GM12891 (cell line): ENCODE results near the gene MAPK1.
A peak's percentile ranks its signal among the peaks of the same experiment; 100 is the strongest.

Experiments
- DNase-seq: peaks from one replicate; pipeline ENCODE4 v3.0.0; 2011; ENCODE audit warnings: low spot score; ENCODE audit not compliant: insufficient read length
- FAIRE-seq: peaks from 2 replicates; lab custom pipeline; 2011; peaks lifted over from hg19 to GRCh38; lab: Jason Lieb, UNC
- PAX5 ChIP-seq: IDR thresholded peaks from 2 replicates; pipeline ENCODE4 v1.6.1; 2011; ENCODE audit warnings: low read length, moderate library complexity, mild to moderate bottlenecking; ENCODE audit not compliant: insufficient read depth, severe bottlenecking
- POLR2A ChIP-seq: IDR thresholded peaks from 2 replicates; pipeline ENCODE4 v1.6.1; 2011; ENCODE audit warnings: low read depth, low read length, control low read depth
- POLR2AphosphoS5 ChIP-seq: IDR thresholded peaks from 2 replicates; pipeline ENCODE4 v1.6.1; 2011; ENCODE audit warnings: low read depth, low read length, control low read depth
- POU2F2 ChIP-seq: IDR thresholded peaks from 2 replicates; pipeline ENCODE4 v1.6.1; 2011; ENCODE audit warnings: low read depth, mild to moderate bottlenecking, control low read depth, low read length, moderate library complexity
- SPI1 ChIP-seq: IDR thresholded peaks from 2 replicates; pipeline ENCODE4 v1.6.1; 2011; ENCODE audit warnings: low read depth, low read length, control low read depth
- TAF1 ChIP-seq: IDR thresholded peaks from 2 replicates; pipeline ENCODE4 v1.6.1; 2011; ENCODE audit warnings: low read depth, low read length, control low read depth

Gene MAPK1

GRCh38 chr22:21714059-21714770 is 153.2 kb downstream of the MAPK1 start:
- DNase-seq (no peak), FAIRE-seq (no peak)
- TF ChIP-seq POLR2A = no peak
- TF ChIP-seq PAX5 = no peak
- no peak for TF ChIP-seq POU2F2
- no peak for TF ChIP-seq TAF1
- TF ChIP-seq SPI1 = no peak
- TF ChIP-seq POLR2AphosphoS5 = no peak

- DNase-seq (no peak), FAIRE-seq (no peak)
- TF ChIP-seq SPI1 (no peak), POLR2AphosphoS5 (no peak), POLR2A (no peak), TAF1 (no peak), PAX5 (no peak), POU2F2 (no peak)
Measured at GRCh38 chr22:21713428-21714058, 153.9 kb downstream of the MAPK1 start.

GRCh38 chr22:21712751-21713427 is 154.6 kb downstream of the MAPK1 start:
- no peak for TF ChIP-seq TAF1
- no peak for TF ChIP-seq SPI1
- TF ChIP-seq PAX5 = no peak
- TF ChIP-seq POLR2A = no peak
- TF ChIP-seq POU2F2 = no peak
- no peak for TF ChIP-seq POLR2AphosphoS5
- DNase-seq = peak; percentile 70
- FAIRE-seq = peak; percentile 95

GRCh38 chr22:21711851-21712250 is 155.6 kb downstream of the MAPK1 start:
- no peak for TF ChIP-seq POU2F2
- TF ChIP-seq POLR2AphosphoS5 = no peak
- TF ChIP-seq SPI1 = no peak
- TF ChIP-seq POLR2A = no peak
- no peak for TF ChIP-seq TAF1
- no peak for TF ChIP-seq PAX5
- DNase-seq = no peak
- FAIRE-seq = no peak

- TF ChIP-seq TAF1 (no peak), POLR2A (no peak), POLR2AphosphoS5 (no peak), POU2F2 (no peak), PAX5 (no peak), SPI1 (no peak)
- FAIRE-seq (no peak), DNase-seq (no peak)
Measured at GRCh38 chr22:21710156-21710555, 157.3 kb downstream of the MAPK1 start.

GRCh38 chr22:21709688-21710087 is 157.8 kb downstream of the MAPK1 start:
- FAIRE-seq (no peak), DNase-seq (no peak)
- TF ChIP-seq TAF1 (no peak), POLR2AphosphoS5 (no peak), SPI1 (no peak), POLR2A (no peak), POU2F2 (no peak), PAX5 (no peak)

- no peak for FAIRE-seq
- no peak for TF ChIP-seq SPI1
- no peak for TF ChIP-seq POLR2AphosphoS5
- no peak for TF ChIP-seq PAX5
Measured at GRCh38 chr22:21708960-21709359, 158.5 kb downstream of the MAPK1 start.

GRCh38 chr22:21707677-21708076 is 159.8 kb downstream of the MAPK1 start:
- FAIRE-seq = no peak
- no peak for TF ChIP-seq POLR2AphosphoS5
- TF ChIP-seq PAX5 = no peak
- no peak for TF ChIP-seq POLR2A
- no peak for TF ChIP-seq TAF1
- TF ChIP-seq POU2F2 = no peak
- TF ChIP-seq SPI1 = no peak
- no peak for DNase-seq

More at GRCh38 chr22:21708960-21709359, 158.5 kb downstream of the MAPK1 start:
- no peak for DNase-seq
